DND-41 (cell line): ENCODE results near the gene LPCAT2.

Experiments
- CTCF ChIP-seq: IDR thresholded peaks from 2 replicates; pipeline ENCODE4 v1.5.1; 2012; ENCODE audit warnings: borderline replicate concordance, low read length, moderate library complexity, mild to moderate bottlenecking; ENCODE audit not compliant: poor library complexity, severe bottlenecking; ENCODE audit errors: extremely low read depth
- EZH2 ChIP-seq: IDR thresholded peaks from 3 replicates; pipeline ENCODE4 v1.6.1; 2012; ENCODE audit warnings: borderline replicate concordance, low read depth, mild to moderate bottlenecking, moderate library complexity, low read length, inconsistent platforms; ENCODE audit not compliant: severe bottlenecking

GRCh38 chr16:55555436-55555835 is 46.6 kb downstream of the LPCAT2 start:
- no peak for TF ChIP-seq CTCF
- TF ChIP-seq EZH2: no peak
